ENCODE measurements around the gene GRN.

The GRN gene

GRCh38 chr17:44350733-44351226, 5.7 kb downstream of the GRN start:
- no peaks in the 10 kb centered on the region for H3K27me3 ChIP-seq (ENCODE audit: control insufficient read depth in 1 of 2, insufficient read depth in 1 of 2, low read length in 2 of 2)
- H3K79me1 ChIP-seq (replicated peaks; ENCODE audit: low read length, poor library complexity, severe bottlenecking): peaks cover 19% of the 10 kb centered on the region
- H3K9ac ChIP-seq (ENCODE audit: low read length): no peak overlapping the region
- no peak overlapping the region for H3K18ac ChIP-seq (ENCODE audit: low read depth in 1 of 2, low read length in 2 of 2)
- H3K4ac ChIP-seq (ENCODE audit: low read depth in 1 of 2, low read length in 2 of 2): no peak overlapping the region
- 71% methylated on average over 6 of the region's 6 CpGs for WGBS
- peaks cover 42 to 73% of the 10 kb centered on the region in 2 experiments for H3K36me3 ChIP-seq (ENCODE audit: control insufficient read depth in 1 of 2, insufficient read depth in 2 of 2, low read depth in 1 of 2, low read length in 2 of 2)
- H2BK12ac ChIP-seq (ENCODE audit: low read length in 2 of 2): no peak overlapping the region
- H2AFZ ChIP-seq (ENCODE audit: low read depth, low read length): no peak overlapping the region
- no peaks in the 10 kb centered on the region for H3K9me3 ChIP-seq (ENCODE audit: control insufficient read depth, low read length)
- H3K4me3 ChIP-seq (ENCODE audit: insufficient read depth in 1 of 2, low read depth in 1 of 2, low read length in 2 of 2): no peak overlapping the region
- no peak overlapping the region for H2AK5ac ChIP-seq (ENCODE audit: low read length, severe bottlenecking)
- H3K23ac ChIP-seq (ENCODE audit: low read length in 2 of 2): no peak overlapping the region
- H2BK120ac ChIP-seq (ENCODE audit: low read depth, low read length): no peak overlapping the region
- no peak overlapping the region for H4K8ac ChIP-seq (ENCODE audit: low read length)
- peaks cover 14% of the 10 kb centered on the region for H3K4me1 ChIP-seq (ENCODE audit: control insufficient read depth, insufficient read depth, low read depth, low read length)
- no peak overlapping the region for H2BK15ac ChIP-seq (ENCODE audit: low read depth, poor library complexity, severe bottlenecking)
- no peak overlapping the region for H3K14ac ChIP-seq (ENCODE audit: low read length in 2 of 2)
- H3K27ac ChIP-seq (ENCODE audit: low read length, poor library complexity, severe bottlenecking): no peak overlapping the region
- peak; percentile 58 for DNase-seq
- no peak overlapping the region for H3K4me2 ChIP-seq (ENCODE audit: low read length, poor library complexity, severe bottlenecking)
- H4K91ac ChIP-seq (ENCODE audit: low read length): no peak overlapping the region
- H2BK5ac ChIP-seq (ENCODE audit: low read depth, low read length, poor library complexity, severe bottlenecking): no peak overlapping the region

- H2BK120ac ChIP-seq (ENCODE audit: low read depth, low read length): no peak overlapping the region
- peaks cover 42 to 79% of the 10 kb centered on the region in 2 experiments for H3K36me3 ChIP-seq (ENCODE audit: control insufficient read depth in 1 of 2, insufficient read depth in 2 of 2, low read depth in 1 of 2, low read length in 2 of 2)
- H3K4me1 ChIP-seq (ENCODE audit: control insufficient read depth, insufficient read depth, low read depth, low read length): peaks cover 8% of the 10 kb centered on the region
- no peak overlapping the region for H2AFZ ChIP-seq (ENCODE audit: low read depth, low read length)
- H4K91ac ChIP-seq (ENCODE audit: low read length): no peak overlapping the region
- no peak overlapping the region for H2BK12ac ChIP-seq (ENCODE audit: low read length in 2 of 2)
- H2BK15ac ChIP-seq (ENCODE audit: low read depth, poor library complexity, severe bottlenecking): no peak overlapping the region
- no peak overlapping the region for H3K23ac ChIP-seq (ENCODE audit: low read length in 2 of 2)
- WGBS: 94% methylated on average over 8 of the region's 8 CpGs
- H3K9ac ChIP-seq (ENCODE audit: low read length): no peak overlapping the region
- H3K27ac ChIP-seq (ENCODE audit: low read length, poor library complexity, severe bottlenecking): no peak overlapping the region
- peaks cover 0 to 3% of the 10 kb centered on the region in 2 experiments for H3K27me3 ChIP-seq (ENCODE audit: control insufficient read depth in 1 of 2, insufficient read depth in 1 of 2, low read length in 2 of 2)
- H3K4ac ChIP-seq (ENCODE audit: low read depth in 1 of 2, low read length in 2 of 2): no peak overlapping the region
- H3K18ac ChIP-seq (ENCODE audit: low read depth in 1 of 2, low read length in 2 of 2): no peak overlapping the region
- no peak overlapping the region for H2AK5ac ChIP-seq (ENCODE audit: low read length, severe bottlenecking)
- DNase-seq: no peak
- H3K14ac ChIP-seq (ENCODE audit: low read length in 2 of 2): no peak overlapping the region
- H3K4me2 ChIP-seq (ENCODE audit: low read length, poor library complexity, severe bottlenecking): no peak overlapping the region
- H3K9me3 ChIP-seq (ENCODE audit: control insufficient read depth, low read length): no peaks in the 10 kb centered on the region
- peaks cover 14% of the 10 kb centered on the region for H3K79me1 ChIP-seq (replicated peaks; ENCODE audit: low read length, poor library complexity, severe bottlenecking)
- H4K8ac ChIP-seq (ENCODE audit: low read length): no peak overlapping the region
- no peak overlapping the region for H2BK5ac ChIP-seq (ENCODE audit: low read depth, low read length, poor library complexity, severe bottlenecking)
- no peak overlapping the region for H3K4me3 ChIP-seq (ENCODE audit: insufficient read depth in 1 of 2, low read depth in 1 of 2, low read length in 2 of 2)
Measured at GRCh38 chr17:44351464-44351863, 6.4 kb downstream of the GRN start.

GRCh38 chr17:44351961-44352827, 7.1 kb downstream of the GRN start:
- H3K79me1 ChIP-seq (replicated peaks; ENCODE audit: low read length, poor library complexity, severe bottlenecking): peaks cover 13% of the 10 kb centered on the region
- WGBS: 94% methylated on average over 35 of the region's 36 CpGs
- DNase-seq: no peak

GRCh38 chr17:44352828-44353671, 7.9 kb downstream of the GRN start:
- Histone ChIP-seq H2BK12ac (ENCODE audit: low read length in 2 of 2) (no peak overlapping the region), H3K79me1 (replicated peaks; ENCODE audit: low read length, poor library complexity, severe bottlenecking) (peaks cover 15% of the 10 kb centered on the region), H3K27ac (ENCODE audit: low read length, poor library complexity, severe bottlenecking) (no peak overlapping the region), H4K91ac (ENCODE audit: low read length) (no peak overlapping the region), H3K4me1 (ENCODE audit: control insufficient read depth, insufficient read depth, low read depth, low read length) (peaks cover 10% of the 10 kb centered on the region), H2BK5ac (ENCODE audit: low read depth, low read length, poor library complexity, severe bottlenecking) (no peak overlapping the region), H2AK5ac (ENCODE audit: low read length, severe bottlenecking) (no peak overlapping the region), H3K18ac (ENCODE audit: low read depth in 1 of 2, low read length in 2 of 2) (no peak overlapping the region), H3K4ac (ENCODE audit: low read depth in 1 of 2, low read length in 2 of 2) (no peak overlapping the region), H3K4me2 (ENCODE audit: low read length, poor library complexity, severe bottlenecking) (no peak overlapping the region), H3K27me3 (ENCODE audit: control insufficient read depth in 1 of 2, insufficient read depth in 1 of 2, low read length in 2 of 2) (peaks cover 0 to 3% of the 10 kb centered on the region in 2 experiments), H3K9me3 (ENCODE audit: control insufficient read depth, low read length) (no peaks in the 10 kb centered on the region), H3K4me3 (ENCODE audit: insufficient read depth in 1 of 2, low read depth in 1 of 2, low read length in 2 of 2) (no peak overlapping the region), H4K8ac (ENCODE audit: low read length) (no peak overlapping the region), H2BK15ac (ENCODE audit: low read depth, poor library complexity, severe bottlenecking) (no peak overlapping the region), H3K14ac (ENCODE audit: low read length in 2 of 2) (no peak overlapping the region), H2BK120ac (ENCODE audit: low read depth, low read length) (no peak overlapping the region), H3K36me3 (ENCODE audit: control insufficient read depth in 1 of 2, insufficient read depth in 2 of 2, low read depth in 1 of 2, low read length in 2 of 2) (peaks cover 42 to 79% of the 10 kb centered on the region in 2 experiments), H3K23ac (ENCODE audit: low read length in 2 of 2) (no peak overlapping the region), H2AFZ (ENCODE audit: low read depth, low read length) (no peak overlapping the region), H3K9ac (ENCODE audit: low read length) (no peak overlapping the region)
- WGBS: 63% methylated on average over 22 of the region's 22 CpGs
- no peak for DNase-seq

More at GRCh38 chr17:44351961-44352827, 7.1 kb downstream of the GRN start:
- H2BK12ac ChIP-seq (ENCODE audit: low read length in 2 of 2): no peak overlapping the region
- no peak overlapping the region for H3K4me2 ChIP-seq (ENCODE audit: low read length, poor library complexity, severe bottlenecking)
- H3K9ac ChIP-seq (ENCODE audit: low read length): no peak overlapping the region
- no peak overlapping the region for H2AFZ ChIP-seq (ENCODE audit: low read depth, low read length)
- no peak overlapping the region for H3K4me3 ChIP-seq (ENCODE audit: insufficient read depth in 1 of 2, low read depth in 1 of 2, low read length in 2 of 2)
- no peak overlapping the region for H2AK5ac ChIP-seq (ENCODE audit: low read length, severe bottlenecking)
- peaks cover 42 to 79% of the 10 kb centered on the region in 2 experiments for H3K36me3 ChIP-seq (ENCODE audit: control insufficient read depth in 1 of 2, insufficient read depth in 2 of 2, low read depth in 1 of 2, low read length in 2 of 2)
- H3K9me3 ChIP-seq (ENCODE audit: control insufficient read depth, low read length): no peaks in the 10 kb centered on the region
- H3K4me1 ChIP-seq (ENCODE audit: control insufficient read depth, insufficient read depth, low read depth, low read length): peaks cover 7% of the 10 kb centered on the region
- H3K14ac ChIP-seq (ENCODE audit: low read length in 2 of 2): no peak overlapping the region
- H4K91ac ChIP-seq (ENCODE audit: low read length): no peak overlapping the region
- H2BK15ac ChIP-seq (ENCODE audit: low read depth, poor library complexity, severe bottlenecking): no peak overlapping the region
- H2BK120ac ChIP-seq (ENCODE audit: low read depth, low read length): no peak overlapping the region
- H3K27me3 ChIP-seq (ENCODE audit: control insufficient read depth in 1 of 2, insufficient read depth in 1 of 2, low read length in 2 of 2): peaks cover 0 to 3% of the 10 kb centered on the region in 2 experiments
- H3K18ac ChIP-seq (ENCODE audit: low read depth in 1 of 2, low read length in 2 of 2): no peak overlapping the region
- H3K23ac ChIP-seq (ENCODE audit: low read length in 2 of 2): no peak overlapping the region
- no peak overlapping the region for H3K4ac ChIP-seq (ENCODE audit: low read depth in 1 of 2, low read length in 2 of 2)
- no peak overlapping the region for H3K27ac ChIP-seq (ENCODE audit: low read length, poor library complexity, severe bottlenecking)
- H2BK5ac ChIP-seq (ENCODE audit: low read depth, low read length, poor library complexity, severe bottlenecking): no peak overlapping the region
- no peak overlapping the region for H4K8ac ChIP-seq (ENCODE audit: low read length)
